ENCODE data around the gene DPP8.

The DPP8 gene

GRCh38 chr15:65423976-65424679 is 93.4 kb downstream of the DPP8 start:
- DNase-seq = peak in 1 of 2 experiments; percentile 17

- no peak for DNase-seq
These were observed 94.1 kb downstream of the DPP8 start for GRCh38 chr15:65423150-65423975.

GRCh38 chr15:65421360-65422215 is 95.9 kb downstream of the DPP8 start:
- DNase-seq = no peak

- no peak for DNase-seq
These were observed 96.5 kb downstream of the DPP8 start for GRCh38 chr15:65420975-65421359.

GRCh38 chr15:65418596-65418995 is 98.9 kb downstream of the DPP8 start:
- no peak for DNase-seq

GRCh38 chr15:65416845-65417416 is 100.6 kb downstream of the DPP8 start:
- no peak for DNase-seq

GRCh38 chr15:65414841-65415621 is 102.5 kb downstream of the DPP8 start:
- DNase-seq = no peak

GRCh38 chr15:65413760-65414144 is 103.7 kb downstream of the DPP8 start:
- no peak for DNase-seq

- no peak for DNase-seq
These were observed 104.3 kb downstream of the DPP8 start for GRCh38 chr15:65413051-65413759.

GRCh38 chr15:65412556-65412955 is 104.9 kb downstream of the DPP8 start:
- DNase-seq = no peak

- DNase-seq = no peak
These were observed 105.9 kb downstream of the DPP8 start for GRCh38 chr15:65411465-65412071.

- no peak for DNase-seq
These were observed 106.5 kb downstream of the DPP8 start for GRCh38 chr15:65410972-65411371.

GRCh38 chr15:65410036-65410435 is 107.5 kb downstream of the DPP8 start:
- DNase-seq = no peak

- no peak for DNase-seq
These were observed 108.4 kb downstream of the DPP8 start for GRCh38 chr15:65409036-65409631.

- no peak for DNase-seq
These were observed 109.0 kb downstream of the DPP8 start for GRCh38 chr15:65408324-65409035.

GRCh38 chr15:65406424-65407000 is 111.0 kb downstream of the DPP8 start:
- DNase-seq = no peak

GRCh38 chr15:65405791-65406423 is 111.6 kb downstream of the DPP8 start:
- DNase-seq = no peak

GRCh38 chr15:65404186-65404872 is 113.2 kb downstream of the DPP8 start:
- DNase-seq = no peak

All from SW 1271 (cell line).